Lower leg skin (tissue), 4 donors: ENCODE results near the gene ZNF524. TPM values are rescaled to one million over a fixed set of nuclear protein-coding genes. Genes with fewer than 3 reads are reported as not detected.

Experiments used
- DNase-seq, 2 donors: peaks; one replicate each; pipeline ENCODE4 v3.0.0-alpha.2; 2019; ENCODE audit warnings: low spot score in 2 of 2
- H3K4me3 ChIP-seq: fragments of 200-600 bp; sonication (generic); 2 replicates; pipeline ENCODE4 v1.5.1; 2017; ENCODE audit warnings: mild to moderate bottlenecking, low read depth; ENCODE audit not compliant: poor library complexity, severe bottlenecking
- POLR2A ChIP-seq, 2 donors: fragments of 450-650 bp; IDR thresholded peaks; one replicate each; pipeline ENCODE4 v1.6.1; 2016 to 2017; ENCODE audit warnings: antibody characterized with exemption in 2 of 2, mild to moderate bottlenecking in 1 of 2, moderate library complexity in 1 of 2
- WGBS, 2 donors: methylation state at CpG; one replicate each; pipeline ENCODE4 v1.1.5; 2018; 5-methylcytosine and 5-hydroxymethylcytosine counted together
- intact Hi-C: fragments of 100-400 bp; cut with DNase I; formaldehyde crosslinking; loops from one replicate; pipeline ENCODE4 v1.15.0; 2023; ENCODE audit warnings: low total_unique reads
- total RNA-seq, 4 donors: library from RNA; depleted of rRNA; stranded (reverse); fragments of >200 nt; gene quantifications; one replicate each; pipeline ENCODE4 v1.1.0, GENCODE V29; 2016
- TF ChIP-seq, protein P1 (sequence below), 3 donors: fragments of 450-650 bp; IDR thresholded peaks; one replicate each; pipeline ENCODE4 v1.5.1; 2016; ENCODE audit warnings: antibody characterized with exemption in 3 of 3, mild to moderate bottlenecking in 3 of 3, moderate library complexity in 2 of 3

ZNF524 gene, protein sequence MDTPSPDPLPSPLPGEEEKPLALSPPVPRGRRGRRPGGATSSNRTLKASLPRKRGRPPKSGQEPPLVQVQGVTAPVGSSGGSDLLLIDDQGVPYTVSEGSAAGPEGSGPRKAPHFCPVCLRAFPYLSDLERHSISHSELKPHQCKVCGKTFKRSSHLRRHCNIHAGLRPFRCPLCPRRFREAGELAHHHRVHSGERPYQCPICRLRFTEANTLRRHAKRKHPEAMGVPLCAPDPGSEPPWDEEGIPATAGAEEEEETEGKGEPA
- 10 to 100 TPM; 58.4 to 88.3 (median 78.3) TPM for total RNA-seq

DNA sequence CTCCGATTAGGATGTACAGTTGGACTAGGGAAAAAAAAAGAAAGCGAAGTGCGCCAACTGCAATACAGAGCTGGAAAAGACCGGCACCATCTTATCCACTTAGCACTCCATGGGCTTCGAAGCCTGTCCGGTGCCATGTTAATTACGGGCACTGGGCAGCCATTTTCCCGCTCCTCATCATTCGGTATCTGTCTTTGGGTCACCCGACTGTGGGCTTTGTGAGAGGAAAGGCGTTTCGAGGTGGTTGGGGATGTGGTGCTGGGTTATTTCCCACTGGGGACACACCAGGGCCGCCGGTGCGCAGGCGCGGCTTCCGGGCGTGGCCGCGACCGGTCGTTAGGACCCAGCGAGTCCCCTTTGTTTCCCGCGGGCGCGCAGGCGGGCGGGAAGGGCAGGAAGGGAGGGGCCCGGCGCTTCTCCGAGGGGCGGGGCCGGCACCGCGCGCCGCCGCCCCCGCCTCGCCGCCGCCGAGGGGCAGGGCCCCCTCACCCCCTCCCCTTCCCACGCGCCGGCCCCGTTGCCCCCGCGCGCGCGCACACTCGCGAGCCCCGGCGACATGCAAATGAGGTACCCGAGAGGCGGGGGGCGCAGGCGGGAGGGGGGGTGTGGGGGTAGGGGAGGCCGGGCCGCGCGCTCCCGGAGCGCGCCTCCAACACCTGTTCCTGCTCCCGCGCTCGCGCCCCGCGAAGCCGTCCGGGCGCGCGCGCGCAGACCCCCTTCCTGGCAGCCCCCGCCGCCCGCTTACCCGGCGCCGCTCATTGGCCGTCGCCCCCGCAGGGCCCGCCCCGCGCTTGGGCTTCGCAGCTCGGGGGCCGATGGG, at the start of gene ZNF524:
Gene ZNF524 (plus strand): TSS at position 447 of the 820 bp plus-strand sequence. CDS start 1,825 bp downstream, outside the sequence.
- peak; percentile 85 to 96 for DNase-seq
- TF ChIP-seq, protein P1, sequence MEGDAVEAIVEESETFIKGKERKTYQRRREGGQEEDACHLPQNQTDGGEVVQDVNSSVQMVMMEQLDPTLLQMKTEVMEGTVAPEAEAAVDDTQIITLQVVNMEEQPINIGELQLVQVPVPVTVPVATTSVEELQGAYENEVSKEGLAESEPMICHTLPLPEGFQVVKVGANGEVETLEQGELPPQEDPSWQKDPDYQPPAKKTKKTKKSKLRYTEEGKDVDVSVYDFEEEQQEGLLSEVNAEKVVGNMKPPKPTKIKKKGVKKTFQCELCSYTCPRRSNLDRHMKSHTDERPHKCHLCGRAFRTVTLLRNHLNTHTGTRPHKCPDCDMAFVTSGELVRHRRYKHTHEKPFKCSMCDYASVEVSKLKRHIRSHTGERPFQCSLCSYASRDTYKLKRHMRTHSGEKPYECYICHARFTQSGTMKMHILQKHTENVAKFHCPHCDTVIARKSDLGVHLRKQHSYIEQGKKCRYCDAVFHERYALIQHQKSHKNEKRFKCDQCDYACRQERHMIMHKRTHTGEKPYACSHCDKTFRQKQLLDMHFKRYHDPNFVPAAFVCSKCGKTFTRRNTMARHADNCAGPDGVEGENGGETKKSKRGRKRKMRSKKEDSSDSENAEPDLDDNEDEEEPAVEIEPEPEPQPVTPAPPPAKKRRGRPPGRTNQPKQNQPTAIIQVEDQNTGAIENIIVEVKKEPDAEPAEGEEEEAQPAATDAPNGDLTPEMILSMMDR (IDR thresholded peaks at IDR 0.05), result no peak
- no peak for TF ChIP-seq POLR2A (IDR thresholded peaks at IDR 0.05)
- intact Hi-C loops, result no loop called here
- WGBS, 2 donors, result 0% methylated on average over 46 to 51 of the region's 97 CpGs
- H3K4me3 ChIP-seq, result peak within 1 kb of the TSS; percentile 67

DNA sequence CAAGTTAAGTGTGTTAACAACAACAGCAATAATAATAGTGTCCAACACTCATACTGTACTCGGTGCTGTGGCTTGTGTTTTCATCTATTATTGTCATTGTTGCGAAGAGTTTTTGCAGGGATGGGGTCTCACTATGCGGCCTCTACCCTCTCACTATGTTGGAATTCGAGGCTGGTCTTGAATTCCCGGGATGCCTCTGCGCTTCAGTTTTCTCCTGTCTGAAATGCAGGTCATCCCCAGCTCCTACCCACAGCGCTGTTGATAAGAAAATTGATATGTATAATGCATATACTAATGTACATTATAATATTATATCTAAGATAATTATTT, 49.8 kb upstream of the ZNF524 start:
- H3K4me3 ChIP-seq, result no peak overlapping the region
- intact Hi-C loops, result no loop called here
- WGBS, 2 donors, result 60 to 67% methylated on average over 7 of the region's 7 CpGs
- TF ChIP-seq, protein P1 (IDR thresholded peaks at IDR 0.05), result no peak
- TF ChIP-seq POLR2A (IDR thresholded peaks at IDR 0.05), result no peak
- no peak for DNase-seq

DNA sequence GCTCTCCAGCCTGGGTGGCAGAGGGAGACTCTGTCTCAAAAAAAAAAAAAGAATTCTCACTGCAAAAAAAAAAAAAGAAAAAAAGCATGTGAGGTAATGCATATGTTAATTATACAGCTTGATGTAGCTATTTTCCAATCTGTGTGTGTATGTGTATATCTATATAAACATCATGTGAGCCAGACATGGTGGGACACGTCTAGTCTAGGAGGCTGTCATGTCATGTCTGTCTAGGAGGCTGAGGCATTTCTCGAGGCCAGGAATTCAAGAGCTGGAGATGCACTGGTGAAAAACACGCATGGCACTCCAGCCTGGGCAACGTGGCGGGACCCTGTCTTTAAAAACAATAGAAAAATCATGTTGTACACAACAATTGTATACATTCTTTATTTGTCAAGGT, 47.9 kb upstream of the ZNF524 start:
- no peak overlapping the region for H3K4me3 ChIP-seq
- DNase-seq, result no peak
- TF ChIP-seq POLR2A (IDR thresholded peaks at IDR 0.05), result no peak
- TF ChIP-seq, protein P1 (IDR thresholded peaks at IDR 0.05), result no peak
- 49 to 51% methylated on average over 5 of the region's 5 CpGs for WGBS, 2 donors
- intact Hi-C loops, result no loop called here

DNA sequence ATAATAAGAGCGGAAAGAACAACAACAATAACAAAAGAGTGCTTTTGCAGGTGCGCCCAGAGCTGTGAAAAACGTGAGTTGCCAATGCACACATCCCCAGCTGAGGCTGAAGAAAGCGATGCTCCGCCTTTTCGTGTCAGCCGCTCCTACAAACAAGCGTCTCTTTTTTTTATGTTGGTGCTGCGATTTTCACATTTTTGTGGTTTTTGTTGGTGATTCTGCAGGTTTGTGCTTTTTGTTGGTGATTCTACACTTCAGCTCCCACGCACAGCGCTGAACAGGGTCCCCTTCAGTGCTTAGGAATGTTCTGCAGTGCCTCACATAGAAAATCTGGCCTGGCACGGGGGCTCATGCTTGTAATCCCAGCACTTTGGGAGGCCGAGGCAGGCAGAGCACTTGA, 47.5 kb upstream of the ZNF524 start:
- H3K4me3 ChIP-seq, result no peak overlapping the region
- DNase-seq, result no peak
- 44 to 53% methylated on average over 13 of the region's 13 CpGs for WGBS, 2 donors
- TF ChIP-seq, protein P1 (IDR thresholded peaks at IDR 0.05), result no peak
- TF ChIP-seq POLR2A (IDR thresholded peaks at IDR 0.05), result no peak
- intact Hi-C loops, result no loop called here

DNA sequence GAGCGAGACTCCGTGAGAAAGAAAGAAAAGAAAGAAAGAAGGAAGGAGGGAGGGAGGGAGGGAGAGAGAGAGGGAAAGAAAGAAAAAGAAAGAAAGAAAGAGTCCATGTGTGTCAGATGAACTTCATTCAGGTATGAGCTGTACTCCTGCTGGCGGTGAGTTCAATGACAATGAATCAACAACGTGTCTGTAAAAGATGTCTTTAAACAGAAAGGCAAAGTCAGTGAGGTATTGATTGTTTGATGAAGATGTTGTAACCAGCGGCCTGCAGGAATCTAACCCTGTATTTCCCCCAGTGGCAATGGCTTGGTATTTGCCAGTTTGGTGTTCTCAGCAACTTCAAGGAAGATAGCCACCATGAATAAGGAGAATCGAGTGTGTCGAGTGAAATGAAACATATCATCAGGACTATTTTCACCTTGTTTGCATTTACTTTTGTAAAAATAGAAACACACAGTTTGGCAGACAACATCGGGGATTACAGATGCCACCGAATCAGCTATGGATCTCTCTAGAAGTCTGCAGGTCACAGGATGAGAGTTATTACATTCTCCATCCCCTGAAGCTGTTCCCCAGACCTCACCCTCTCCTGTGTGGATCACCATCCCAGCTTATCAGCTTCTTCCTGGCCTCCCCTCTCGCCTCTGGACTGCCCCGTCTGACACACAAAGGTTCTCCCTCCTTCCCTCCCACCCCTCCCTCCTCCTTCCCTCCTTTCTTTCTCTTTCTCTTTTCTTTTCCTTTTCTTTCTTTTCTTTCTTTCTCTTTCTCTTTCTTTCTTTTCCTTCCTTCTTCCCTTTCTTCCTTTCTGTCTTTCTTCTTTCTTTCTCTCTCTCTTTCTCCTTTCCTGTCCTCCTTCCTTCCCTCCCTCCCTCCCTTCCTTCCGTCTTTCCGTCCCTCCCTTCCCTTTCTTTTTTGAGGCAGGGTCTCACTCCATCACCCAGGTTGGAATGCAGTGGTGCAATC, 46.6 kb upstream of the ZNF524 start:
- WGBS, 2 donors, result 54 to 55% methylated on average over 13 of the region's 13 CpGs
- no peak for DNase-seq
- no peak overlapping the region for H3K4me3 ChIP-seq
- TF ChIP-seq, protein P1 (IDR thresholded peaks at IDR 0.05), result no peak
- TF ChIP-seq POLR2A (IDR thresholded peaks at IDR 0.05), result no peak
- intact Hi-C loops, result no loop called here
